IPS-20b (cell line): Measurements from ENCODE around the gene SEMA5B.

Experiments used
- H3K27ac ChIP-seq: one replicate; pipeline ENCODE4 v1.5.1; 2013; ENCODE audit warnings: low read length
- H3K27me3 ChIP-seq: 2 replicates; pipeline ENCODE4 v1.6.1; 2013; ENCODE audit warnings: mild to moderate bottlenecking, low read length, inconsistent platforms; ENCODE audit not compliant: insufficient read depth
- H3K36me3 ChIP-seq: 2 replicates; pipeline ENCODE4 v1.6.1; 2013; ENCODE audit warnings: low read depth, mild to moderate bottlenecking, inconsistent platforms, low read length, moderate library complexity; ENCODE audit not compliant: insufficient read depth
- H3K4me1 ChIP-seq: 2 replicates; pipeline ENCODE4 v1.6.1; 2013; ENCODE audit warnings: mild to moderate bottlenecking, control low read depth, inconsistent platforms, low read length, moderate library complexity; ENCODE audit not compliant: insufficient read depth
- H3K4me3 ChIP-seq: 2 replicates; pipeline ENCODE4 v1.5.1; 2013; ENCODE audit warnings: mild to moderate bottlenecking, low read length, inconsistent platforms
- H3K9ac ChIP-seq: 2 replicates; pipeline ENCODE4 v1.6.1; 2013; ENCODE audit warnings: low read depth, mild to moderate bottlenecking, inconsistent platforms, low read length, moderate library complexity
- H3K9me3 ChIP-seq: 2 replicates; pipeline ENCODE4 v1.6.1; 2013; ENCODE audit warnings: mild to moderate bottlenecking, low read depth, low read length, inconsistent platforms; ENCODE audit not compliant: insufficient read depth

SEMA5B gene

DNA sequence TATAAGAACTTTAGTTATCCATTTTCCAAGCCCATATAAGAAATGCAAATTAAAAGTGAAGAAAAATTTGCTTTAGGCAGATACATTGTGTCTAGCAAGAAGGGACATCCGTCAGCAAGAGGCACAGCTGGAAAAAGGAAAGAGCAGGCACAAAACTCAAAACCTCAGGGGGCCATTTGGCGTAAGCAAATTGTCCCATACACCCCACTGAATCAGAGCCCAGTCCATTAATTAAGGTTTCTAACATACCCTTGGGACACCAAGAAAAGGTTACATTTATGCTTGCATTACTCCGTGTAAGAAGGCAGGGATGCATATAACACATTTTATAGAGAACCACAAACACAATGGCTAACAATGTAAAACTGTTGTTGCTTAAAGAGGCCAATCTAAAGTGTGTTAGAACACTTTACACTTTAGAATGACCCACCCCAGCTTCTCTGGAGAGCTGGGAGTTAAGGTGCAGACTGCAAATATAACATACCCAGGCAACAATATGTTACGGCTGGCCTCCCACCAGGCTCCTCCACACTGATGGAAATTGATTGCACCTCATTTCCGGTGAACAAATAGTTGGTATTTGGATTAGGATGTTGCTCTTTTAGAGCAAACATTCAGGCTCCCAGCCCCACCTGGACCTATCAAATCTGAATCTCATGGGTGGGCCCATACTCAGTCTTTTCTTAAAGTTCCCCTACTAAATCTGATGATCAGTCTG is 23.2 kb downstream of the SEMA5B start:
- H3K27me3 ChIP-seq, result no peaks in the 10 kb centered on the region

DNA sequence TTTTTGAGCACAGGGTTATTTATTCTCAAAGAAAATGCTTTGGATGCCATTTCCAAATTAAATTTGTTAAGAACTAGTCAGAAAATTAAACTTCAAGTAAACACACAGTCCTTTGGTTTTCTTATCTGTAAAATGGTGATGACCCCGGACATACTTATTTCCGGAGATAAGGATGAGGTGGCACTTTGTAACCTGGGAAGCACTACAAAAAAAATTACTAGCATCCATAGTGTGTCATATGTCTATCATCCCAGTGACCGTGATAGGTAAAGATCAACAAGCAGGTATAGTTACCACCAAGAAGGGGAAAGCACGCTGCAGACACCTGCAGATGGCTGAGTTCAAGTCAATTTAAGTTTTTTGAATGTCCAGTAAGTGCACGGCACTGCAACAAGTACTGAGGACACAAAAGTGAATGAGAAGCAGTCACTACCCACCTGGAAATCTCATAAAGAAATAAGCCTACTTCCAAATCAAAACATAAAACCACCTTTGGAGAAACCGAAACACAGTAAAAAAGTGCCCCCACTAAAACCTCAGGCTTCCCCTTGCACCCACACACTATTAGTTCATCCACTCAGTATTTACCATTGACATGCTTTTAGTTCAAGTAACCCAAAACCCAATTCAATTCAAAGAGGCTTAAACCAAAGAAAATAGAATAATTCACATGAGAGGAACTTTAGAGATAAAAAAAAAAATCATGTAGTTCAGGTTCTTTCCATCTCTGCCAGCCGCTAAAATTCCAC is 24.6 kb downstream of the SEMA5B start:
- Histone ChIP-seq H3K4me1 (peaks cover 16% of the 10 kb centered on the region), H3K27ac (no peak overlapping the region), H3K27me3 (no peaks in the 10 kb centered on the region), H3K36me3 (no peaks in the 10 kb centered on the region), H3K9me3 (no peaks in the 10 kb centered on the region), H3K9ac (no peak overlapping the region), H3K4me3 (no peak overlapping the region)

More for the DNA sequence above, 23.2 kb downstream of the SEMA5B start:
- H3K9me3 ChIP-seq, result no peaks in the 10 kb centered on the region
- H3K9ac ChIP-seq, result no peak overlapping the region
- H3K36me3 ChIP-seq, result no peaks in the 10 kb centered on the region
- no peak overlapping the region for H3K27ac ChIP-seq
- H3K4me3 ChIP-seq, result no peak overlapping the region
- peaks cover 14% of the 10 kb centered on the region for H3K4me1 ChIP-seq

DNA sequence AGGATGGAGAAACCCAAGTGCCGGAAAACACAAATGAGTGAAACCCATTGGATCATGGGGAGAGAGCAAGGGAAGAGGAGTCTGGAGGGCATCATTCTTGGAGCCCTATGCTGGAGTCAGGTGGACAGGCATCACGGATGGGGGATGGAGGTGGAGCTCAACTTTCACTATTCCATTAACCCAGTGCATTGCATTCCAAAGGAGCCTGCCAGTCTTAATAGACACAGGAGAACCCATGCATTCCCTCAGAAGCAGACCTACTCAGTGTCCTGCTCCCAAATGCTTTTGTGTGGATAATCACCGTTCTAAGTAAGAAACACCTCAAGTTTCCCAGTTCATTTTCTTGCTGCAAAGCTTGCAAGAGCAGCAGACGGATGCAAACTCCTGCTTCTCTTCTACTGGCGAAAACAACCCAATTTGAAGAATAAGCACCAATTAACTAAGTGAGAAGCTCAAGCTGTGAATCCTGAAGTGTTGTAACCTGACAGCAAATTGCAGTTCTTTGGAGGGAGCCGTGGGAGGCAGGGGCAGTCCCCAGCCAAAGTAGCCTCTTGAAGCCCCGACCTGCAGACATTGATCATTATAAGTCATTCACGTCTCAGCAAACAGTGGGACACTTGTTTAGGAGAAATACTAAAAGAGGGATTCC is 25.3 kb downstream of the SEMA5B start:
- Histone ChIP-seq H3K9ac (no peak overlapping the region), H3K36me3 (no peaks in the 10 kb centered on the region), H3K27me3 (no peaks in the 10 kb centered on the region), H3K4me1 (peaks cover 14% of the 10 kb centered on the region), H3K27ac (no peak overlapping the region), H3K9me3 (no peaks in the 10 kb centered on the region), H3K4me3 (no peak overlapping the region)

DNA sequence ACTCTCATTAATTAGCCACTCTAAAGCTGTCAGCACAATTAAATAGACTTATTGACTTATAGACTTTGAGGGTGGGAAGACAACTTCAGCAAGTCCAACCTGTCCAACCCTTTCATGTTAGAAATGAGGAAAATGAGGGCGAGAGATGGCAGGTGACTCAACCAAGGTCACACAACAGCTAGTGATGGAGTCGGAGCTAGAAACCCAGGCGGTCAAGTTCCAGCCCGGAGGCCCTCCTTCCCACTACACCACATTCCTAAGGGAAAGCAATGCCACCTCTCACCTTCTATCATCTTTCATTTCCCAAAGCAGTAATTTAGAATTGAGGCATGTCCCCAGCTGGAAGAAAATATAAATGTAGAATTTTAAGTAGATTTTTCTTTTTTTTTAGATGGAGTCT is 28.7 kb downstream of the SEMA5B start:
- no peaks in the 10 kb centered on the region for H3K36me3 ChIP-seq
- H3K4me3 ChIP-seq, result no peak overlapping the region
- H3K4me1 ChIP-seq, result peaks cover 12% of the 10 kb centered on the region
- H3K27ac ChIP-seq, result no peak overlapping the region
- H3K9me3 ChIP-seq, result no peaks in the 10 kb centered on the region
- H3K9ac ChIP-seq, result no peak overlapping the region
- H3K27me3 ChIP-seq, result no peaks in the 10 kb centered on the region

DNA sequence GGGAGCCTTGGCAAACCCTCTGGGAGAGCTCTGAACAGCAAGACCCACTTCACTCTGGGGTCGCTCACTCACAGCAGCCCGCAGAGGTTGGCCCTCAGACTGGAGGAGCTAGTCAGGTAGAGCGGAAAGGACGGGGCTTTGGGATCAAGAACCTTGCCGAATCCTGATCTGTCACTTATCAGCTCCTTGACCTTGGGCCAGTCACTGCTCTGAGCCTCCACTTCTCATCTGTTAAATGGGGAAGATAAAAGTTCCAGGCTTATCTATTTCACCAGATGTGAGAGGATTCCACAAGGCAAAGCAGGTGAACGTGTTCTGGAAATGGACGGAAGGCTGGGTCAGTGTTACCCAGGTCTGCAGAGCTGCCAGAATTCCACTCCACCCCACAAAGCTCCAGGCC is 29.4 kb downstream of the SEMA5B start:
- no peak overlapping the region for H3K4me3 ChIP-seq
- H3K9ac ChIP-seq, result no peak overlapping the region
- H3K4me1 ChIP-seq, result peaks cover 18% of the 10 kb centered on the region
- H3K36me3 ChIP-seq, result no peaks in the 10 kb centered on the region
- H3K27ac ChIP-seq, result no peak overlapping the region
- H3K9me3 ChIP-seq, result no peaks in the 10 kb centered on the region
- H3K27me3 ChIP-seq, result no peaks in the 10 kb centered on the region

DNA sequence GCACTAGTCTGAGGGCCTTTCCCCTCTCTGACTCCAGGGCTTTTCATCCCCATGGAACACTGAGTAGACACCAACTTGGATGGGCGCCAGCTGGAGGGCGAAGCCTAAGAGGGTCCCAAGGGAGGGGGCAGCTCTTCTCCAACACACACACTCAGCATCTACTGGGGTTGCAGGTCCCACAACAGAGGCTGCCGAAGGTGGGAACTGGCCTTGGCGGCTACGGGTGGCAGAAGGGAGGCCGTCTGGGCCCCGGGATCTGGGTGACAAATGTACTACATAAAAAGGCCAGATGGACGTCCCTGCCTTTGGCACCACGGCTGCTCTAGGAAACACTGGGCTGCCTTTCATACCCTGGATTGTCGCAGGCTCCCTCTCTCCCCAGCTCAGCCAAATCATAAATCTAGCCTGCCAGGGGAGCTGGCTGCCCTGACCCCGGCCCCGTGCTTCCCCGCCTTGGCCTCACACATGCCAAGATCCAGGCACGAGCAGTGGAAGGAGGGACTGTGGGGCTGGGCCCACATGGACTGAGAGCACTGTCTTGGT is 31.5 kb downstream of the SEMA5B start:
- no peaks in the 10 kb centered on the region for H3K27me3 ChIP-seq
- peaks cover 13% of the 10 kb centered on the region; the same call in 1 of the 2 replicates for H3K4me1 ChIP-seq
- H3K9me3 ChIP-seq, result no peaks in the 10 kb centered on the region
- H3K27ac ChIP-seq, result no peak overlapping the region
- H3K9ac ChIP-seq, result no peak overlapping the region
- no peak overlapping the region for H3K4me3 ChIP-seq
- H3K36me3 ChIP-seq, result no peaks in the 10 kb centered on the region

DNA sequence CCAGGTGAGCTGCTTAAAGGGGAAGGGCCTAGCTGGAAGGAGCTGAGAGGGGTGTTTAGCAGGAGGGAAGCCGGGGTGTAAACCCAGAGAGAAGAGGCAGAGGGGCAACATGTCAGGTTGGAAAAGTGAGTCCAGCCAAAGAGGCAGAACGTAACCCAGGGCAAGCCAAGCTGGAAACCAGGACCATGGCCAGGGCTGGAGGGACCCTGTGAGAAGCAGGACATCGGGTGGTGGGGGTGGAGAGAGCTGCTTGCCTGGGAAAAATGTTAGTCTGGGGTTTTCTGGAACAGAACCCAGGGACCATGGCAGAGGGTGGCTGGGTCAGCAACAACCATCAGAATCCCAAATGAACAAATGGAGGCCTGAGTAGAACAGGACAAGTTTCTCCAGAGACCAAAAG is 32.6 kb downstream of the SEMA5B start:
- no peaks in the 10 kb centered on the region for H3K9me3 ChIP-seq
- no peak overlapping the region for H3K27ac ChIP-seq
- no peak overlapping the region for H3K4me3 ChIP-seq
- no peak overlapping the region for H3K9ac ChIP-seq
- H3K4me1 ChIP-seq, result peaks cover 13% of the 10 kb centered on the region; the same call in 1 of the 2 replicates
- no peaks in the 10 kb centered on the region for H3K36me3 ChIP-seq
- no peaks in the 10 kb centered on the region for H3K27me3 ChIP-seq

DNA sequence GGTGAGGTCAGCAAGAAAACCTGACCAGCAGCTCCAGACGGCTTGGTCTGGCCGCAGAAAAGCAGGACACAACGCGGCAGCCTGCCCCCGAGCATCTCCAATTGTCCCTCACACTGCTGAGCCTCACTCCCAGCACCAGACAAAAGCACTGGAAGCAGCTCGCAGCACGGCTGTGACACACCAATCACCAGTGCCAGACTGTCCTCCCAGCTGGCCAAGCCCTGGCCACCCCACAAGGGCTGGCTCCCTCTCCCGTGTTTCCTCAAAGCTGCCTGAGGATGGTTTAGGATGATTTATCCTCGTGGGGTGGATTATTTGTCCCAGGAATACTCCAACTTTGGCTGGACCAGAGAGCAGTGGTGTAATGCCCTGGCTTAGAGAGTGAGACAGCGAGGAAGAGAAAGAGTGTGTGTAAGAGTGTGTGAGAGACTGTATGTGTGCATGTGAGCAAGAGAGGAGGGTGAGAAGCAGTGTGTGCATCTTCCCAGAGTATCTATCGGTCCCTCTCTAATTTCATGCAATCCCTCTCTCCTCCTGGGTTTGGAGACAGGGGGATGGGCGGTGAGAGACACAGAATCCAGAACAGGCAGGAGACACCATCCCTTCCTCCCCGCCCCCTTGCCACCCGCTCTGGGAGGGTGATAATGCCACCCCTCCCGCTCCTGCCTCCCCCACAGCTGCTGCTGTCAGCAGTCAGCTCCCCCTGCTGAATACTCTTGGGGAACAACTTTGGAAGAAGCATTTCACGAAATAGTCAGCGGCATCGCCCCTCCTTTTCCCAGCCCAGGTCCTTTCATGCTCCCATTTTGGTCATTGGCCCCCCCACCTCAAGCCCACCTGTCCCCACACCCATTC is 34.2 kb downstream of the SEMA5B start:
- no peaks in the 10 kb centered on the region for H3K36me3 ChIP-seq
- H3K9me3 ChIP-seq, result no peaks in the 10 kb centered on the region
- peaks cover 17% of the 10 kb centered on the region for H3K4me1 ChIP-seq
- H3K27ac ChIP-seq, result no peak overlapping the region
- H3K9ac ChIP-seq, result peak overlapping the region; percentile 23; the same call in 1 of the 2 replicates
- no peaks in the 10 kb centered on the region for H3K27me3 ChIP-seq
- no peak overlapping the region for H3K4me3 ChIP-seq

DNA sequence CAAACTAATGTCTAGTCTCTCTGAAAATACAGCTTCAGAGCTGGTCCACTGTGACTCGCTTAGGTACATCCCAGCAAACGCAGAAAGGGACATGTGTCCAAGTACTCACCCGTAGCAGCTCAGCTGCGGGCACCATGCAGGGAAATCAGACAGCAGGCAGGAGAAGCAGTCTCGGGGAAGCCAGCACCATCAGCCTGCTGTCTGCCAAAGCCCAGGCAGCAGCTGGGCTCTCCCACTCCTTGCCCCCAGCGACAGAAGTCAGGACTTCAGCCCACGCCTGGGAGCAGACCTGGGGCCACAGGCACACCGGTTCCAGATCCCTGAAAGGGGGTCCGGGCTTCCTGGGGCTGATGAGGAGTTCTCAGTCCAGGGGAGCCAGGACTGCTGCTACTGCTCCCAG is 34.9 kb downstream of the SEMA5B start:
- 0 out of 2 replicates have a peak overlapping the region, but pooled peaks have one; percentile 23 for H3K9ac ChIP-seq
- H3K27me3 ChIP-seq, result no peaks in the 10 kb centered on the region
- no peak overlapping the region for H3K4me3 ChIP-seq
- H3K36me3 ChIP-seq, result no peaks in the 10 kb centered on the region
- no peak overlapping the region for H3K27ac ChIP-seq
- no peaks in the 10 kb centered on the region for H3K9me3 ChIP-seq
- peaks cover 24% of the 10 kb centered on the region for H3K4me1 ChIP-seq

DNA sequence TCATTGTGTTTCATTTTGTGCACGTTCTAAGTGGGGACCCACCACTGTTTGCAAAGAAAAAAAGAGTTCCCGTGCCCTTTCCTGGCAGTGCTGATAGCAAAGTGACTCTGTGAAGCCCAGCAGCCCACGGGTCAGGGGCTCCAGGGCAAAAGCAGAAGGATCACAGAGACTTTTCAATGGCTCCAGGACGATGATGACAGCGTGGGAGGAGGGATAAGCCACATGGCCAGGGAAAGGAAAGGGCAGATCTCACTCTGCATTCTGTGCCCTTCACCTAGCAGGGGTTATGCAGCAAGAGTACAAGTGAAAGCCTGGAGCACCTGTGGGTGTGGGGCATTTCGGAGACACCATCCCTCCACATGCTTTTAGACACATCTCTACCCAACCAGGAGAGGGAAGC is 35.4 kb downstream of the SEMA5B start:
- Histone ChIP-seq H3K27me3 (no peaks in the 10 kb centered on the region), H3K9ac (no peak overlapping the region), H3K4me3 (no peak overlapping the region), H3K9me3 (no peaks in the 10 kb centered on the region), H3K4me1 (peaks cover 29% of the 10 kb centered on the region), H3K27ac (no peak overlapping the region), H3K36me3 (no peaks in the 10 kb centered on the region)
